ENCODE data around the gene AMFR.

Gene AMFR

GRCh38 chr16:56334761-56335160 is 90.6 kb downstream of the AMFR start:
- DNase-seq (ENCODE audit: low read depth) = no peak
- no peak for TF ChIP-seq CTCF (IDR thresholded peaks at IDR 0.05; ENCODE audit: control insufficient read depth, extremely low read depth, insufficient read depth)
- H3K4me3 ChIP-seq (ENCODE audit: low read depth, low read length) = no peak overlapping the region

DNA sequence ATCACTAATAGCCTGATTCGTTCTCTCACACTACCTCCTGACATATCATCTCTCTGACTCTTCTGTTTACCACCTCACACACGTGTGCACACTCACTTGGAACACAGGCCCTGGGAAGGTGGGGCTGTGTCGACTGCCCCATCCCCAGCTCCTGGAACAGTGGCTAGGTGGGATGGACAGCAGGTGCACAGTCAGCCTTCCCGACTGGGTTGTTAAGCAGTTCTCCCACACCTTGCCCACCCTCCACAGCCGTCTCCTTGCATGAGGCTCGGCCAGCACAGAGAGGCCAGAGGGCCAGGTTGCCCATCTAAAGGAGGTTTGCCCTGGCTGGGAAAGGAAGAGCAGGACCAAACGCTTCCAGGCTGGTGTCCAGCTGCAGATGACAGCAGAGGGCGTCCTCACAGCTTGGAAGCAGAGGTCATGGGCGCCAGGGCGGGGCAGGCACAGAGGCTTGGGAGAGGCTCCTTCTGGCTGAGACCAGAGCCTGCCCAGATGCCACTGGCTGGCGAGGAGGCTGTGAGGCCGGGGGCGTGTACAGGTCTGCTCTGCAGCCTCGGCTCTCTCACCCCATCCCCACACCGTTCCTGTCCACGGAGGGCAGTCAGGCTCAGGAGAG is 92.8 kb downstream of the AMFR start:
- no peak overlapping the region for H3K4me3 ChIP-seq (ENCODE audit: low read depth, low read length)
- DNase-seq (ENCODE audit: low read depth) = peak; percentile 76

GRCh38 chr16:56331915-56332314 is 93.4 kb downstream of the AMFR start:
- DNase-seq (ENCODE audit: low read depth) = no peak
- no peak for TF ChIP-seq CTCF (IDR thresholded peaks at IDR 0.05; ENCODE audit: control insufficient read depth, extremely low read depth, insufficient read depth)
- H3K4me3 ChIP-seq (ENCODE audit: low read depth, low read length) = no peak overlapping the region

More for the DNA sequence above, 92.8 kb downstream of the AMFR start:
- peak; percentile 94 for TF ChIP-seq CTCF (IDR thresholded peaks at IDR 0.05; ENCODE audit: control insufficient read depth, extremely low read depth, insufficient read depth)

GRCh38 chr16:56331399-56331798 is 93.9 kb downstream of the AMFR start:
- no peak for DNase-seq (ENCODE audit: low read depth)
- no peak overlapping the region for H3K4me3 ChIP-seq (ENCODE audit: low read depth, low read length)
- no peak for TF ChIP-seq CTCF (IDR thresholded peaks at IDR 0.05; ENCODE audit: control insufficient read depth, extremely low read depth, insufficient read depth)

- no peak for TF ChIP-seq CTCF (IDR thresholded peaks at IDR 0.05; ENCODE audit: control insufficient read depth, extremely low read depth, insufficient read depth)
- DNase-seq (ENCODE audit: low read depth) = no peak
- H3K4me3 ChIP-seq (ENCODE audit: low read depth, low read length) = no peak overlapping the region
Measured at GRCh38 chr16:56330476-56330875, 94.9 kb downstream of the AMFR start.

DNA sequence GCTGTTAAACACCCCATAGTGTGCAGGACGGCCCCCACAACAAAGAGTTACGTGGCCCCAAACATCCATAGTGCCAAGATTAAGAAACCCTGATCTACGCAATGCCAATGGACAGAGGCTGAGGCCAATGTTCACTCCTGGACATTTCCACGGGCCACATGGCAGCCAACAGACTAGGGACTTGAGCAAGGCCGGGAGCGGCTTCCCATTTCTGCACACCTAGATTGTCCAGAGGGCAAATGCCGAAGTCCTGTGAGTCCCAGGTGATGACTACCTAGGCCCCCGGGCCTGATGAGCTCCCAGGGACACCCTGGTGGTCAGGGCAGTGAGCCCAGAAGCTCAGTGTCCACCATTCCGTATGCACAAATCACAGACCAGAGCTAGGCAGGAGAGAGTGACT is 95.5 kb downstream of the AMFR start:
- no peak for TF ChIP-seq CTCF (IDR thresholded peaks at IDR 0.05; ENCODE audit: control insufficient read depth, extremely low read depth, insufficient read depth)
- no peak for DNase-seq (ENCODE audit: low read depth)
- H3K4me3 ChIP-seq (ENCODE audit: low read depth, low read length) = no peak overlapping the region

Data from LNCaP clone FGC (cell line).